HG02588 (cell line): ENCODE measurements around the gene PEMT.

Source experiments
- ATAC-seq: cut with Tn5 transposase; IDR thresholded peaks from one replicate; pipeline ENCODE4 v1.9.1; 2021; ENCODE audit warnings: mild to moderate bottlenecking, moderate library complexity; ENCODE audit not compliant: unreplicated experiment

The PEMT gene

DNA sequence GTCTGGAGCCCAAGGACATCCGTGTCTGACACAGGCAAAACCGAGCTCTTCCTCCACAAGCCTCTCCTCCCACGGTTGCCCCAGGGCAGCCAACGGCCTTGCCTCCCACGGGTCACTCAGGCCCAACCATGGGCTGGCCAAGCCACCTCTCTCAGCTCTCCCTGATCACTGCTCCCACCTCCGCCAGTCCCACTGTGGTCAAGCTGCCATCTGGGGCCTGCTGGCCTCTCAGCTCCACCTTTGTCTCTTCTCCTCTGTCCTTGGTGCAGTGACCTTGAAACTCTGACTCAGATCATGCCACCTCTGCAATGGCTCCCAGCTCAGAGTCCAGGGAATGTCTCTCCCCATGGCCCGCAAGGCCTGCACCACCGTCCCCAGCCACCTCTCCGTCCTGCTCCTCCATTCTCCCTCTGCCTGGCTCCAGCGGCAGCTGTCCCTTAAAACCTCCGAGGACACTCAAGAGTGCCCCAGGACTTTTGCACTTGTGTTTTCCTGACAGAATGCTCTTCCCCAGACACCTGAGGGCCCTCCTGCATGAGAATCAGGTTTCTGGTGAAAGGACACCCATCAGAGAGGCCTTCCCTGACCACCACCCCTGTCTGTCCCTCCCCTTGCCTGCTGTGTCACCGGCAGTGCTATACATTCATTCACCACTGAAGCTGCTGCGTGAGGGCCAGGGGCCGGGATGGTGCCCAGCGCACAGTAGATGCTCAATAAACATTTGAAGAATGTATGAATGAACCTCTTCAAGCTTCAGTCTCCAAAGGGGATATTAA is 19.3 kb downstream of the PEMT start:
- ATAC-seq: no peak

DNA sequence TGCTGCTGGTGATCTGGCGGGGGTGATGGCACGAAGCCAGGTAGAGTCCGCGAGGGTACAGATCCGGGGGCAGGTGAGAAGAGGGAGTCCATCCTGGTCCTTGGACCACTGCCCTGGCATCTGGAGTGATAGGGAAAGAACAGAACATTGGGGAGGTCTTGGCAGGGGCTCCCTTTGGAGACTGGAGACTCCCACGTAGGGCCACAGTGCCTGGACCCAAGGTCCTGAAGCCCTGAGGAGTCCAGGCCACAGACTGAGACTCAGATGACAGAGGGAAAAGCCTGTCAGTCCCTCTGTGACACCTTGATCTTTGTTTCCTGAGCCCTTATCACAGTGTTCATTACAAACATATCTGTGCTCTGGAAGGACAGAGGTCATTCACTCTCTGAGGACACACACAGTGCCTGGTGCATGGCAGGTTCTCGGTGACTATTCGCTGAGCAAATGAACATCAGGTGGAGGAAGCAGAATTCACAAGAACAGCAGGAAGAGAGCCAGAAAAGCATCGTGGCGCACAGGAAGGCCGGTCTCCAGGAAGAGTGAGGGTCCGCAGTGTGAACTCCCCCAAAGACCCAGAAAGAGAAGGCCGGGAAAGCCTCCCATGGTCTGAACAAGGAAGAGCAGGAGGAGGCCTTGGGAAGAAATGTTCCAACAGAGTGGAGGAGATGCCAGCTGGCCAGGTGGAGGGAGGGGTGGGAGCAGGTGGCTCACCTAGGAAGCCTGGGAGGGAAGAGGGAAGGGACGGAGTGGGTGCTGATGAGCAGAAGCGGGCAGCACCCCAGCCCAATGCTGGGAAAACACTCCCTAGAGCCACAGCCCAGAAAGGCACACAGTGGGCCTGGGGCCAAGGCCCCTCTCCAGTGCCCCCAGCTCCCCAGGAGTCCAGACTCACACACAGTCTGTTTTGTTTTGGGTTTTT is 20.5 kb downstream of the PEMT start:
- no peak for ATAC-seq

- ATAC-seq: no peak
Observed at GRCh38 chr17:17570140-17570797, 21.2 kb downstream of the PEMT start.

- no peak for ATAC-seq
Observed at GRCh38 chr17:17569691-17570090, 21.8 kb downstream of the PEMT start.

- ATAC-seq: no peak
Observed at GRCh38 chr17:17568772-17569195, 22.7 kb downstream of the PEMT start.

- ATAC-seq: no peak
Observed at GRCh38 chr17:17567631-17568030, 23.9 kb downstream of the PEMT start.

DNA sequence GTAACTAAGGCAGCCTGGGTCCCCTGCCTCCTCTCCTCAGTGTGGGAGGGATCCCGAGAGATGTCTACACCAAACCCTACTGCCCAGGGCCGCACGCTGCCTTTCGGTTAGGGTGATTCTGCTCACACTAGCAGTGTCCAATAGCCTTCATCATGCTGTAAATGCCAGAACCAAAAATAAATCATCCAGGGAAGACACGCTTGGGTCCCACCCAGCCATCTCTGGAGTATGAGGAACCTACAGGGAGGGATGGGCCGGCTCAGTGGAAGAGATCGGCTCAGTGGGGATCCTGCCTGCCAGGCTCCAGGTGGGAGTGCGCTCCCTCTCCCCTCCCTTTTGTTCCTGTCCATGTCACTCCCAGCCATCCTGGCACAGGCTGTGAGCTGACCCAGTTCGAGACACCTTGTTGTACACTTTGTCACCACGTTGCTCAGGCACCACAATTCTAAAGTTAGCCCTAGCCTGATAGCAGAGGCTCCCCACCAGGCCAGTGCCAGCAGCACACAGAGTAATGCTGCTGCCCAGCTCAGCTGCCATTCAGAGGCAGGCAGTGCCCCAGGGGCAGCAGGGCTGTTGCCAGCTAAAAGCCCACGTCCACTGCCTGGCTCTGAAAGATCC is 24.5 kb downstream of the PEMT start:
- no peak for ATAC-seq

GRCh38 chr17:17565471-17566339 is 25.8 kb downstream of the PEMT start:
- no peak for ATAC-seq

GRCh38 chr17:17564896-17565295 is 26.6 kb downstream of the PEMT start:
- ATAC-seq: no peak

GRCh38 chr17:17564323-17564722 is 27.2 kb downstream of the PEMT start:
- no peak for ATAC-seq

GRCh38 chr17:17563530-17563929 is 28.0 kb downstream of the PEMT start:
- ATAC-seq: no peak

- ATAC-seq: no peak
Observed at GRCh38 chr17:17562146-17562511, 29.4 kb downstream of the PEMT start.

DNA sequence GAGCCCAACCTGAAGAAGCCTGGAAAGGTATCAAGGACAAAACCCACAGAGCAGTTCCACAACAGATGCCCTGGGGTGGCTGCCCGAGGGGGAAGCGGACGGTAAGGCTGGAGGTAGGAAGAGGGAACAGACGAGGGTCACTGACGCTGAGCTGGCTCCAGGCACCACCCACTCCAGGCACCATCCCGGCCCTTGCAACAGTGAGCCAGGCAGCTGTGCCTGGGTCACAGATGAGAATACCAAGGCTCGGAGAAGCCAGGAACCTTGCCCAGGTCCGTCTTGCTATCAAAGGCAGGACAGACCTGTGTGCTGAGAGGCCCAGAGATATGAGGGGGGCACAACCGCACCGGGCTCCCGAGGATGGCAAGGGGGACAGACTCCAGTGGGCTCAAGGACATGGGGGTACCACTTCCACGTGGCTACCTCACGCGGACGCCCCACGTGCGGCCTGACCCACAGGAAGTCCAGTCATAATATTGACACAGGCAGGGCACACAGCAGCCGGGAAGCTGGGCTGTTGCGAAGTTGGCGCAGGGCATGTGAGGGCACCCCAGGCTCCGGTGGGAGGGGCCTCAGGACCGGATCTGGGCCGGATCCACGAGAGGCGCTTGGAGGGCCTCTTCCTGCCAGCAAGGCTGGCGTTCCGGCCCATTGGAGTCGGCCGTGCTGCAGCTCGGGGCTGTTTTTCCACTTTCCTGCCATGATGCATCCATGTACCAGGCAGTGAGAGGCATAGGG is 29.9 kb downstream of the PEMT start:
- no peak for ATAC-seq

GRCh38 chr17:17560975-17561374 is 30.5 kb downstream of the PEMT start:
- no peak for ATAC-seq

GRCh38 chr17:17560167-17560566 is 31.3 kb downstream of the PEMT start:
- no peak for ATAC-seq

DNA sequence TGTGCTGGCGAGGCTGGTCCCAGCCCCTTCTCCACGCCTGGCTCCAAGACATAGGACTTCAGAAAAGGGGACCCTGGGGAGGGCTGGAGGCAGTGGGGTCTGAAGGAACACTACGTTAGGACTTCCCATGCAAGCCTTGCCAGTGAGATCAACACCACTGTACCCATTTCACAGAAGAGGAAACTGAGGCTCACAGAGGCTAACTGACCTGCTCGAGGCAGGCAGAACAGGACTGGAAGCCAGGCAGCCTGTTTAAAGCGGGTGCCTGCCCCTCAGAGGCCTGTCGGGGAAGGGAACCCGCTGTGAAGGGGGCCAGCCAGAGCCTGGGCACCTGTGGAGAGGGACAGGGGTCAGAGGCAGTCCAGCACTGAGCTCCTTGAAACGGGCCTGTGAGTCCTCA is 32.3 kb downstream of the PEMT start:
- ATAC-seq: no peak

GRCh38 chr17:17558431-17558830 is 33.1 kb downstream of the PEMT start:
- no peak for ATAC-seq

GRCh38 chr17:17557796-17558195 is 33.7 kb downstream of the PEMT start:
- ATAC-seq: no peak

- ATAC-seq: no peak
Observed at GRCh38 chr17:17556671-17557070, 34.8 kb downstream of the PEMT start.
